Measurements from ENCODE around the gene LARGE1. TPM values are rescaled to one million over a fixed set of nuclear protein-coding genes. Genes with fewer than 3 reads are reported as not detected.
A peak's percentile ranks its signal among the peaks of the same experiment; 100 is the strongest.

LARGE1 gene
- total RNA-seq, 2 donors from 2014 or later: 12.5 to 21.1 TPM

GRCh38 chr22:33902073-33902472 is 18.2 kb downstream of the LARGE1 start:
- 94 to 95% methylated on average over 8 of the region's 8 CpGs for WGBS, 2 donors
- Histone ChIP-seq H3K4me3 (no peak overlapping the region), H3K27me3 (no peaks in the 10 kb centered on the region), H3K36me3 (replicated peaks in 1 of 2; ENCODE audit: insufficient read depth in 1 of 2, low read depth in 2 of 2) (no peaks in the 10 kb centered on the region), H3K27ac (no peak overlapping the region), H3K9me3 (no peaks in the 10 kb centered on the region), H3K4me1 (no peaks in the 10 kb centered on the region)
- intact Hi-C loops (cut with DNase I): no loop called here
- ATAC-seq: no peak
- no peak for DNase-seq
- TF ChIP-seq POLR2A (IDR thresholded peaks at IDR 0.05): no peak
- no peak for TF ChIP-seq CTCF (IDR thresholded peaks at IDR 0.05)

GRCh38 chr22:33898121-33898520 is 22.2 kb downstream of the LARGE1 start:
- Histone ChIP-seq H3K9me3 (no peaks in the 10 kb centered on the region), H3K27me3 (no peaks in the 10 kb centered on the region), H3K4me1 (peaks cover 17% of the 10 kb centered on the region), H3K27ac (no peak overlapping the region), H3K36me3 (replicated peaks in 1 of 2; ENCODE audit: insufficient read depth in 1 of 2, low read depth in 2 of 2) (no peaks in the 10 kb centered on the region), H3K4me3 (no peak overlapping the region)
- intact Hi-C loops (cut with DNase I): no loop called here
- DNase-seq: no peak
- ATAC-seq: no peak
- TF ChIP-seq POLR2A (IDR thresholded peaks at IDR 0.05): no peak
- no peak for TF ChIP-seq CTCF (IDR thresholded peaks at IDR 0.05)
- 74 to 79% methylated on average over 7 of the region's 7 CpGs for WGBS, 2 donors

GRCh38 chr22:33897448-33897835 is 22.8 kb downstream of the LARGE1 start:
- H3K9me3 ChIP-seq: no peaks in the 10 kb centered on the region
- DNase-seq: peak in 2 of 4 donors; percentile 15 to 20
- intact Hi-C loops (cut with DNase I): no loop called here
- ATAC-seq: peak; percentile 42
- no peak overlapping the region for H3K4me3 ChIP-seq
- WGBS, 2 donors: 43 to 61% methylated on average over 8 of the region's 8 CpGs
- H3K27me3 ChIP-seq: no peaks in the 10 kb centered on the region
- H3K27ac ChIP-seq: peak overlapping the region in 2 of 4 donors; percentile 20 to 29
- no peaks in the 10 kb centered on the region for H3K36me3 ChIP-seq (replicated peaks in 1 of 2; ENCODE audit: insufficient read depth in 1 of 2, low read depth in 2 of 2)
- TF ChIP-seq POLR2A (IDR thresholded peaks at IDR 0.05): no peak
- TF ChIP-seq CTCF (IDR thresholded peaks at IDR 0.05): no peak
- H3K4me1 ChIP-seq: peaks cover 18% of the 10 kb centered on the region

GRCh38 chr22:33896575-33897447 is 23.5 kb downstream of the LARGE1 start:
- DNase-seq (no peak), ATAC-seq (no peak)
- Histone ChIP-seq H3K27ac (peak overlapping the region in 2 of 4 donors; percentile 20 to 29), H3K4me3 (no peak overlapping the region), H3K9me3 (no peaks in the 10 kb centered on the region), H3K36me3 (replicated peaks in 1 of 2; ENCODE audit: insufficient read depth in 1 of 2, low read depth in 2 of 2) (no peaks in the 10 kb centered on the region), H3K4me1 (peaks cover 18% of the 10 kb centered on the region), H3K27me3 (no peaks in the 10 kb centered on the region)
- WGBS, 2 donors: 80 to 84% methylated on average over 12 of the region's 12 CpGs
- TF ChIP-seq POLR2A (IDR thresholded peaks at IDR 0.05) (no peak), CTCF (IDR thresholded peaks at IDR 0.05) (no peak)
- intact Hi-C loops (cut with DNase I): no loop called here

- H3K9me3 ChIP-seq: no peaks in the 10 kb centered on the region
- no peak for TF ChIP-seq CTCF (IDR thresholded peaks at IDR 0.05)
- no peak for TF ChIP-seq POLR2A (IDR thresholded peaks at IDR 0.05)
- no peaks in the 10 kb centered on the region for H3K27me3 ChIP-seq
- intact Hi-C loops (cut with DNase I): no loop called here
- H3K27ac ChIP-seq: no peak overlapping the region
- no peak for DNase-seq
- H3K4me3 ChIP-seq: no peak overlapping the region
- H3K4me1 ChIP-seq: peaks cover 18% of the 10 kb centered on the region
- no peak for ATAC-seq
- WGBS, 2 donors: 88 to 97% methylated on average over 3 of the region's 3 CpGs
- H3K36me3 ChIP-seq (replicated peaks in 1 of 2; ENCODE audit: insufficient read depth in 1 of 2, low read depth in 2 of 2): no peaks in the 10 kb centered on the region
Measured at GRCh38 chr22:33896154-33896553, 24.1 kb downstream of the LARGE1 start.

Measured in body of pancreas (tissue), 4 donors.